ENCODE measurements around the gene C17orf75. TPM values are rescaled to one million over a fixed set of nuclear protein-coding genes. Genes with fewer than 3 reads are reported as not detected.

C17orf75 gene
- total RNA-seq, 1 donor from 2014 or later: 16.2 TPM

- FAIRE-seq: no peak
- Histone ChIP-seq H3K9ac (ENCODE audit: low read length) (peak overlapping the region; percentile 97), H3K27me3 (ENCODE audit: insufficient read depth, low read length) (no peaks in the 10 kb centered on the region), H3K4me3 (ENCODE audit: insufficient read depth, low read depth, low read length) (peak overlapping the region; percentile 89), H3K79me2 (ENCODE audit: insufficient read depth, low read length) (peaks cover 52% of the 10 kb centered on the region), H4K20me1 (ENCODE audit: insufficient read depth, low read length) (peaks cover 41% of the 10 kb centered on the region), H3K4me2 (ENCODE audit: low read length) (peak overlapping the region; percentile 91), H3K36me3 (ENCODE audit: insufficient read depth, low read length) (peaks cover 8% of the 10 kb centered on the region), H3K9me3 (ENCODE audit: insufficient read depth, low read depth, low read length) (no peaks in the 10 kb centered on the region), H2AFZ (ENCODE audit: low read depth, low read length) (peak overlapping the region; percentile 70), H3K4me1 (ENCODE audit: insufficient read depth, low read length) (peaks cover 7% of the 10 kb centered on the region), H3K27ac (ENCODE audit: low read depth, low read length) (peak overlapping the region; percentile 97)
- Mint-ChIP-seq H3K9me3 (ENCODE audit: unreplicated experiment) (no peaks in the 10 kb centered on the region), H3K36me3 (ENCODE audit: low read depth, unreplicated experiment) (peaks cover 8% of the 10 kb centered on the region), H3K4me3 (ENCODE audit: unreplicated experiment) (peak overlapping the region; percentile 100), H3K27me3 (ENCODE audit: low read depth, unreplicated experiment) (no peaks in the 10 kb centered on the region), H3K4me1 (ENCODE audit: low read depth, unreplicated experiment) (peaks cover 2% of the 10 kb centered on the region), H3K27ac (ENCODE audit: unreplicated experiment) (peak overlapping the region; percentile 100)
- no peak for TF ChIP-seq EZH2 (IDR thresholded peaks at IDR 0.05; ENCODE audit: insufficient read depth, low read length)
- TF ChIP-seq CTCF (IDR thresholded peaks at IDR 0.05; ENCODE audit: insufficient read depth, low read depth, low read length): no peak
- peak; percentile 9 for DNase-seq (ENCODE audit: low read depth)
Measured at GRCh38 chr17:32349503-32349853, 7.5 kb upstream of the C17orf75 start.

- H2AFZ ChIP-seq (ENCODE audit: low read depth, low read length): no peak overlapping the region
- TF ChIP-seq EZH2 (IDR thresholded peaks at IDR 0.05; ENCODE audit: insufficient read depth, low read length): no peak
- no peak for TF ChIP-seq CTCF (IDR thresholded peaks at IDR 0.05; ENCODE audit: insufficient read depth, low read depth, low read length)
- H3K27ac ChIP-seq (ENCODE audit: low read depth, low read length): no peak overlapping the region
- no peaks in the 10 kb centered on the region for H3K36me3 ChIP-seq (ENCODE audit: insufficient read depth, low read length)
- Mint-ChIP-seq H3K27me3 (ENCODE audit: low read depth, unreplicated experiment) (no peaks in the 10 kb centered on the region), H3K36me3 (ENCODE audit: low read depth, unreplicated experiment) (peaks cover 8% of the 10 kb centered on the region), H3K4me1 (ENCODE audit: low read depth, unreplicated experiment) (no peaks in the 10 kb centered on the region), H3K27ac (ENCODE audit: unreplicated experiment) (no peak overlapping the region), H3K4me3 (ENCODE audit: unreplicated experiment) (peak overlapping the region; percentile 100), H3K9me3 (ENCODE audit: unreplicated experiment) (no peaks in the 10 kb centered on the region)
- H3K79me2 ChIP-seq (ENCODE audit: insufficient read depth, low read length): peaks cover 43% of the 10 kb centered on the region
- H3K9me3 ChIP-seq (ENCODE audit: insufficient read depth, low read depth, low read length): no peaks in the 10 kb centered on the region
- no peak overlapping the region for H3K9ac ChIP-seq (ENCODE audit: low read length)
- no peak overlapping the region for H3K4me2 ChIP-seq (ENCODE audit: low read length)
- no peak for FAIRE-seq
- no peak overlapping the region for H3K4me3 ChIP-seq (ENCODE audit: insufficient read depth, low read depth, low read length)
- peaks cover 32% of the 10 kb centered on the region for H4K20me1 ChIP-seq (ENCODE audit: insufficient read depth, low read length)
- H3K27me3 ChIP-seq (ENCODE audit: insufficient read depth, low read length): no peaks in the 10 kb centered on the region
- DNase-seq (ENCODE audit: low read depth): no peak
- peaks cover 3% of the 10 kb centered on the region for H3K4me1 ChIP-seq (ENCODE audit: insufficient read depth, low read length)
Measured at GRCh38 chr17:32348483-32348800, 6.5 kb upstream of the C17orf75 start.

- Histone ChIP-seq H3K9me3 (ENCODE audit: insufficient read depth, low read depth, low read length) (no peaks in the 10 kb centered on the region), H3K4me1 (ENCODE audit: insufficient read depth, low read length) (peaks cover 5% of the 10 kb centered on the region), H3K27me3 (ENCODE audit: insufficient read depth, low read length) (no peaks in the 10 kb centered on the region), H3K4me3 (ENCODE audit: insufficient read depth, low read depth, low read length) (no peak overlapping the region), H3K79me2 (ENCODE audit: insufficient read depth, low read length) (peaks cover 19% of the 10 kb centered on the region), H3K36me3 (ENCODE audit: insufficient read depth, low read length) (no peaks in the 10 kb centered on the region), H2AFZ (ENCODE audit: low read depth, low read length) (no peak overlapping the region), H3K4me2 (ENCODE audit: low read length) (no peak overlapping the region), H3K27ac (ENCODE audit: low read depth, low read length) (no peak overlapping the region), H3K9ac (ENCODE audit: low read length) (no peak overlapping the region), H4K20me1 (ENCODE audit: insufficient read depth, low read length) (peaks cover 8% of the 10 kb centered on the region)
- no peak overlapping the region for H3K27ac Mint-ChIP-seq (ENCODE audit: unreplicated experiment)
- no peak overlapping the region for H3K4me3 Mint-ChIP-seq (ENCODE audit: unreplicated experiment)
- DNase-seq (ENCODE audit: low read depth) (no peak), FAIRE-seq (no peak)
- peaks cover 5% of the 10 kb centered on the region for H3K4me1 Mint-ChIP-seq (ENCODE audit: low read depth, unreplicated experiment)
- TF ChIP-seq CTCF (IDR thresholded peaks at IDR 0.05; ENCODE audit: insufficient read depth, low read depth, low read length) (no peak), EZH2 (IDR thresholded peaks at IDR 0.05; ENCODE audit: insufficient read depth, low read length) (no peak)
- H3K9me3 Mint-ChIP-seq (ENCODE audit: unreplicated experiment): no peaks in the 10 kb centered on the region
- no peaks in the 10 kb centered on the region for H3K27me3 Mint-ChIP-seq (ENCODE audit: low read depth, unreplicated experiment)
- H3K36me3 Mint-ChIP-seq (ENCODE audit: low read depth, unreplicated experiment): peaks cover 3% of the 10 kb centered on the region
Measured at GRCh38 chr17:32345951-32346600, 4.1 kb upstream of the C17orf75 start.

Measured in astrocyte (in vitro differentiated cells and primary cell).